Sigmoid colon (tissue), 7 donors: ENCODE measurements around the gene KCTD1. TPM values are rescaled to one million over a fixed set of nuclear protein-coding genes. Genes with fewer than 3 reads are reported as not detected.
"Not testable (repeated sequence)": the region's sequence is repeated elsewhere in the genome, so short reads cannot be mapped to it uniquely, and the experiment has no call there.

Source experiments
- DNase-seq: peaks from one replicate; pipeline ENCODE4 v3.0.0-alpha.2; 2019
- H3K27ac ChIP-seq, 4 donors: fragments of 200-600 bp; sonication (generic); one replicate each; pipeline ENCODE4 v1.5.1; 2016 to 2019; ENCODE audit warnings: mild to moderate bottlenecking in 1 of 4
- H3K27me3 ChIP-seq, 3 donors: fragments of 200-600 bp; sonication (generic); one replicate each; pipeline ENCODE4 v1.5.1; 2019; ENCODE audit warnings: mild to moderate bottlenecking in 1 of 3
- H3K36me3 ChIP-seq, 4 donors: fragments of 200-600 bp; sonication (generic); one replicate each; pipeline ENCODE4 v1.5.1; 2016 to 2019
- H3K4me1 ChIP-seq, 4 donors: fragments of 200-600 bp; sonication (generic); one replicate each; pipeline ENCODE4 v1.5.1; 2017 to 2019
- H3K4me3 ChIP-seq, 4 donors: fragments of 200-600 bp; sonication (generic); one replicate each; pipeline ENCODE4 v1.5.1; 2017 to 2019; ENCODE audit warnings: mild to moderate bottlenecking in 2 of 4, moderate library complexity in 1 of 4
- H3K9me3 ChIP-seq, 4 donors: fragments of 200-600 bp in 3 of 4; sonication (generic) in 3 of 4; one replicate each; pipeline versions ENCODE4 v1.5.1 to v1.6.1; 2013 to 2019
- CTCF ChIP-seq, 4 experiments: fragments of 450-650 bp in 3 of 4; fragments of 200-600 bp in 1 of 4; IDR thresholded peaks; one replicate each; pipeline ENCODE4 v1.5.1; 2016 to 2019; ENCODE audit warnings: antibody characterized with exemption in 4 of 4, mild to moderate bottlenecking in 3 of 4, moderate library complexity in 2 of 4
- EP300 ChIP-seq, 4 donors: sonication (generic); formaldehyde crosslinking; IDR thresholded peaks; one replicate each; pipeline ENCODE4 v1.6.1; 2017; ENCODE audit warnings: antibody characterized with exemption in 4 of 4
- POLR2A ChIP-seq, 2 donors: fragments of 450-650 bp; IDR thresholded peaks; one replicate each; pipeline ENCODE4 v1.6.1; 2016; ENCODE audit warnings: antibody characterized with exemption in 2 of 2, mild to moderate bottlenecking in 2 of 2, moderate library complexity in 2 of 2
- POLR2AphosphoS5 ChIP-seq, 4 donors: sonication (generic); formaldehyde crosslinking; IDR thresholded peaks; one replicate each; pipeline ENCODE4 v1.6.1; 2017; ENCODE audit warnings: antibody characterized with exemption in 4 of 4
- WGBS, 2 donors: extraction: QIAGEN DNeasy Blood & Tissue Kit; methylation state at CpG; one replicate each; pipeline ENCODE4 v1.1.7; 2013; 5-methylcytosine and 5-hydroxymethylcytosine counted together
- intact Hi-C: fragments of 100-400 bp; cut with DNase I; formaldehyde crosslinking; loops from one replicate; pipeline ENCODE4 v1.15.1; 2023
- polyA plus RNA-seq, 3 donors: library from polyadenylated mRNA; stranded (reverse); fragments of 200-250 nt; gene quantifications; one replicate each; pipeline ENCODE4 v1.2.3, GENCODE V29; 2013
- total RNA-seq, 4 donors: library from RNA; depleted of rRNA; stranded (reverse); fragments of >200 nt; gene quantifications; one replicate each; pipeline ENCODE4 v1.1.0, GENCODE V29; 2016
- donor health status: healthy with polysubstance abuse.
- donor health status: Bipolar disorder and iron deficiency.
- donor health status: healthy.

The KCTD1 gene
- total and polyA plus RNA-seq, 7 donors, result 3.4 to 22.4 (median 10.9) TPM

- no peaks in the 10 kb centered on the region for H3K9me3 ChIP-seq
- no peak for DNase-seq
- TF ChIP-seq POLR2AphosphoS5 (IDR thresholded peaks at IDR 0.05) (no peak), POLR2A (IDR thresholded peaks at IDR 0.05) (no peak), CTCF (IDR thresholded peaks at IDR 0.05) (no peak), EP300 (IDR thresholded peaks at IDR 0.05) (no peak)
- intact Hi-C loops, result no loop called here
- H3K4me1 ChIP-seq, result no peaks in the 10 kb centered on the region
- WGBS, 2 donors, result 71 to 87% methylated on average over 5 of the region's 5 CpGs
- H3K36me3 ChIP-seq, result no peaks in the 10 kb centered on the region
- H3K27me3 ChIP-seq, result no peaks in the 10 kb centered on the region
- H3K27ac ChIP-seq, result no peak overlapping the region
- no peak overlapping the region for H3K4me3 ChIP-seq
Measured at GRCh38 chr18:26438980-26439379, 109.4 kb downstream of the KCTD1 start.

- H3K27me3 ChIP-seq, H3K4me1 ChIP-seq, H3K27ac ChIP-seq, H3K4me3 ChIP-seq, H3K36me3 ChIP-seq, intact Hi-C loops, DNase-seq, H3K9me3 ChIP-seq: not testable (repeated sequence)
- 84 to 93% methylated on average over 3 of the region's 3 CpGs for WGBS, 2 donors
Measured at GRCh38 chr18:26437634-26438033, 110.7 kb downstream of the KCTD1 start.

GRCh38 chr18:26436176-26437051 lies 111.9 kb downstream of the KCTD1 start:
- intact Hi-C loops, result no loop called here
- no peak for DNase-seq
- 84 to 89% methylated on average over 11 of the region's 11 CpGs for WGBS, 2 donors
- Histone ChIP-seq H3K27ac (no peak overlapping the region), H3K27me3 (no peaks in the 10 kb centered on the region), H3K4me1 (no peaks in the 10 kb centered on the region), H3K4me3 (no peak overlapping the region), H3K9me3 (no peaks in the 10 kb centered on the region), H3K36me3 (no peaks in the 10 kb centered on the region)
- no peak for TF ChIP-seq EP300 (IDR thresholded peaks at IDR 0.05)
- TF ChIP-seq POLR2AphosphoS5 (IDR thresholded peaks at IDR 0.05), result no peak
- TF ChIP-seq CTCF (IDR thresholded peaks at IDR 0.05), result no peak
- TF ChIP-seq POLR2A (IDR thresholded peaks at IDR 0.05), result no peak

- Histone ChIP-seq H3K9me3 (no peaks in the 10 kb centered on the region), H3K27me3 (no peaks in the 10 kb centered on the region), H3K27ac (no peak overlapping the region), H3K36me3 (no peaks in the 10 kb centered on the region), H3K4me1 (no peaks in the 10 kb centered on the region), H3K4me3 (no peak overlapping the region)
- TF ChIP-seq CTCF (IDR thresholded peaks at IDR 0.05), result no peak
- TF ChIP-seq POLR2A (IDR thresholded peaks at IDR 0.05), result no peak
- no peak for TF ChIP-seq POLR2AphosphoS5 (IDR thresholded peaks at IDR 0.05)
- no peak for TF ChIP-seq EP300 (IDR thresholded peaks at IDR 0.05)
- 90% methylated on average over 8 of the region's 8 CpGs for WGBS, 2 donors
- intact Hi-C loops, result no loop called here
- no peak for DNase-seq
Measured at GRCh38 chr18:26435415-26436095, 112.8 kb downstream of the KCTD1 start.

GRCh38 chr18:26434887-26435286 lies 113.5 kb downstream of the KCTD1 start:
- no peaks in the 10 kb centered on the region for H3K27me3 ChIP-seq
- no peaks in the 10 kb centered on the region for H3K9me3 ChIP-seq
- no peak for TF ChIP-seq POLR2AphosphoS5 (IDR thresholded peaks at IDR 0.05)
- TF ChIP-seq EP300 (IDR thresholded peaks at IDR 0.05), result no peak
- TF ChIP-seq CTCF (IDR thresholded peaks at IDR 0.05), result no peak
- TF ChIP-seq POLR2A (IDR thresholded peaks at IDR 0.05), result no peak
- 67 to 86% methylated on average over 2 of the region's 2 CpGs for WGBS, 2 donors
- no peaks in the 10 kb centered on the region for H3K36me3 ChIP-seq
- no peak overlapping the region for H3K4me3 ChIP-seq
- intact Hi-C loops, result no loop called here
- H3K4me1 ChIP-seq, result no peaks in the 10 kb centered on the region
- DNase-seq, result no peak
- no peak overlapping the region for H3K27ac ChIP-seq
